B cell (primary cell): ENCODE results near the gene RBX1. TPM values are rescaled to one million over a fixed set of nuclear protein-coding genes. Genes with fewer than 3 reads are reported as not detected.

Source experiments
- ATAC-seq: fragments of 200-7000 bp; cut with Tn5 transposase; one replicate; pipeline ENCODE4 v1.10.0; 2021; ENCODE audit warnings: low read depth, mild to moderate bottlenecking, moderate number of reproducible peaks, moderate library complexity
- CTCF ChIA-PET: fragments of 350-600 bp; sonication (Branson Sonifier 250); formaldehyde crosslinking; loops from one replicate; lab custom pipeline; 2021; ENCODE audit warnings: antibody characterized with exemption, inconsistent platforms; lab: Charles Lee
- POLR2A ChIA-PET: fragments of 350-600 bp; sonication (Branson Sonifier 250); formaldehyde crosslinking; loops from one replicate; lab custom pipeline; 2021; ENCODE audit warnings: antibody characterized with exemption; lab: Charles Lee
- DNase-seq: peaks from one replicate; pipeline ENCODE4 v3.0.0; 2013
- H2AFZ ChIP-seq: 2 replicates; pipeline ENCODE4 v1.6.1; 2012; ENCODE audit warnings: mild to moderate bottlenecking, low read depth, low read length; ENCODE audit not compliant: insufficient read depth, poor library complexity, severe bottlenecking
- H3K27ac ChIP-seq, 2 donors: 1 replicate in 1 of 2; 2 replicates in 1 of 2; pipeline ENCODE4 v1.5.1; 2012 to 2013; ENCODE audit warnings: low read length in 2 of 2, mild to moderate bottlenecking in 2 of 2, moderate library complexity in 1 of 2
- H3K27me3 ChIP-seq, 4 experiments: fragments of 200-600 bp in 1 of 4; sonication (generic) in 1 of 4; replicated peaks in 1 of 4; 1 replicate in 2 of 4; 2 replicates in 2 of 4; pipeline versions ENCODE4 v1.6.1 to v1.7.0; 2013 to 2016; ENCODE audit warnings: low read length in 3 of 4, mild to moderate bottlenecking in 2 of 4, mixed read lengths in 1 of 4, moderate library complexity in 1 of 4; ENCODE audit not compliant: insufficient read depth in 4 of 4, control insufficient read depth in 3 of 4; ENCODE audit errors: control extremely low read depth in 1 of 4
- H3K36me3 ChIP-seq, 2 experiments: replicated peaks in 1 of 2; 1 replicate in 1 of 2; 2 replicates in 1 of 2; pipeline versions ENCODE4 v1.6.1 to v1.7.1; 2013; ENCODE audit warnings: low read length in 1 of 2; ENCODE audit not compliant: insufficient read depth in 2 of 2, control insufficient read depth in 1 of 2; ENCODE audit errors: control extremely low read depth in 1 of 2, extremely low read depth in 1 of 2
- H3K4me1 ChIP-seq, 2 donors: fragments of 200-600 bp in 1 of 2; sonication (generic) in 1 of 2; 1 replicate in 1 of 2; 2 replicates in 1 of 2; pipeline versions ENCODE4 v1.5.1 to v1.6.1; 2013 to 2017; ENCODE audit warnings: low read length in 2 of 2; ENCODE audit not compliant: control insufficient read depth in 2 of 2, insufficient read depth in 2 of 2
- H3K4me2 ChIP-seq: replicated peaks from 2 replicates; pipeline ENCODE3; 2012; ENCODE audit warnings: mild to moderate bottlenecking, low read depth, low read length; ENCODE audit not compliant: poor library complexity, severe bottlenecking
- H3K4me3 ChIP-seq, 5 experiments: fragments of 200-600 bp in 1 of 5; sonication (generic) in 1 of 5; 1 replicate in 3 of 5; 2 replicates in 2 of 5; pipeline versions ENCODE4 v1.5.1 to v1.7.0; 2011 to 2016; ENCODE audit warnings: low read length in 4 of 5, mild to moderate bottlenecking in 4 of 5, low read depth in 2 of 5, control low read depth in 1 of 5, moderate library complexity in 1 of 5; ENCODE audit not compliant: insufficient read depth in 1 of 5; ENCODE audit errors: control extremely low read depth in 1 of 5, extremely low read depth in 1 of 5
- H3K79me2 ChIP-seq: fragments of 200-600 bp; sonication (generic); one replicate; pipeline ENCODE4 v1.6.0; 2016; ENCODE audit warnings: low read length; ENCODE audit not compliant: control insufficient read depth, insufficient read depth
- H3K9ac ChIP-seq: fragments of 200-600 bp; sonication (generic); 2 replicates; pipeline ENCODE4 v1.6.1; 2017; ENCODE audit warnings: mild to moderate bottlenecking, low read length, moderate library complexity
- H3K9me3 ChIP-seq, 3 donors: one replicate each; pipeline versions ENCODE4 v1.6.1 to v1.7.1; 2013; ENCODE audit warnings: low read length in 2 of 3; ENCODE audit not compliant: control insufficient read depth in 2 of 3, insufficient read depth in 1 of 3; ENCODE audit errors: control extremely low read depth in 1 of 3
- H4K20me1 ChIP-seq: 2 replicates; pipeline ENCODE4 v1.6.0; 2012; ENCODE audit warnings: mild to moderate bottlenecking, low read length; ENCODE audit not compliant: insufficient read depth, control insufficient read depth, poor library complexity, severe bottlenecking
- H3K27ac Mint-ChIP-seq: one replicate; pipeline ENCODE4 v1.8.0; 2021; ENCODE audit warnings: mixed read lengths
- H3K27me3 Mint-ChIP-seq: one replicate; pipeline ENCODE4 v1.8.0; 2021; ENCODE audit warnings: mixed read lengths
- H3K4me1 Mint-ChIP-seq: one replicate; pipeline ENCODE4 v1.8.0; 2021; ENCODE audit warnings: mixed read lengths
- H3K4me3 Mint-ChIP-seq: one replicate; pipeline ENCODE4 v1.8.0; 2021; ENCODE audit warnings: mixed read lengths
- H3K9me3 Mint-ChIP-seq: one replicate; pipeline ENCODE4 v1.8.0; 2022; ENCODE audit warnings: mixed read lengths; ENCODE audit not compliant: insufficient read depth
- CTCF ChIP-seq: fragments of 200-600 bp; IDR thresholded peaks from one replicate; pipeline ENCODE4 v1.8.0; 2022; ENCODE audit warnings: antibody characterized with exemption, mild to moderate bottlenecking
- EZH2 ChIP-seq: IDR thresholded peaks from 2 replicates; pipeline ENCODE4 v1.6.1; 2012; ENCODE audit warnings: borderline replicate concordance, low read depth, mild to moderate bottlenecking, moderate library complexity, low read length; ENCODE audit not compliant: insufficient read depth, poor library complexity, severe bottlenecking
- WGBS: methylation state at CpG from one replicate; pipeline ENCODE4 v1.1.5; 2013; ENCODE audit warnings: missing lambda C conversion rate; ENCODE audit not compliant: insufficient coverage; 5-methylcytosine and 5-hydroxymethylcytosine counted together
- intact Hi-C: fragments of 100-400 bp; cut with micrococcal nuclease; formaldehyde crosslinking; loops from one replicate; pipeline ENCODE4 v1.10.0; 2022
- polyA plus RNA-seq: library from polyadenylated mRNA; depleted of rRNA; stranded (reverse); fragments of >200 nt; gene quantifications from 2 replicates; pipeline ENCODE4 v1.2.3, GENCODE V29; 2012
- total RNA-seq, 2 donors: library from RNA; stranded (reverse); fragments of 120-200 nt in 1 of 2; gene quantifications; 1 replicate in 1 of 2; 2 replicates in 1 of 2; pipeline versions ENCODE4 v1.2.3 to v1.2.4, GENCODE V29; 2013 to 2022

The RBX1 gene
- total and polyA plus RNA-seq, 2 donors (not counting 1 experiment from before 2014, with no cell fraction given) = 26.8 to 50.7 TPM

GRCh38 chr22:41021061-41021612 lies 70.0 kb downstream of the RBX1 start:
- Histone ChIP-seq H3K27me3 (no peaks in the 10 kb centered on the region), H3K4me1 (peaks cover 8 to 14% of the 10 kb centered on the region in 2 donors), H3K36me3 (no peaks in the 10 kb centered on the region), H3K4me2 (peak overlapping the region; percentile 99), H3K9me3 (no peaks in the 10 kb centered on the region), H4K20me1 (no peaks in the 10 kb centered on the region), H3K79me2 (peaks cover 4% of the 10 kb centered on the region), H3K9ac (peak overlapping the region; percentile 94), H2AFZ (peak overlapping the region; percentile 98), H3K4me3 (peak overlapping the region; percentile 52 to 96 (median 70)), H3K27ac (peak overlapping the region; percentile 83 to 86)
- TF ChIP-seq EZH2 (no peak), CTCF (no peak)
- CTCF ChIA-PET = interaction anchor here (0.6 to 4.2 kb wide), 6 partner anchors 14 to 216 kb away, joined by 3 to 24 read pairs (median 3); partner anchors contain the start of gene EP300
- ATAC-seq (no peak), DNase-seq (no peak)
- intact Hi-C loops = loop anchor here (5.0 kb wide), 2 partner anchors 164 to 646 kb away; partner anchors contain the start of genes ST13 and XPNPEP3
- Mint-ChIP-seq H3K27ac (peak overlapping the region; percentile 99), H3K27me3 (no peaks in the 10 kb centered on the region), H3K4me3 (peak overlapping the region; percentile 98), H3K9me3 (no peaks in the 10 kb centered on the region), H3K4me1 (peaks cover 12% of the 10 kb centered on the region)
- POLR2A ChIA-PET = interaction anchor here (0.5 to 3.9 kb wide), 12 partner anchors 38 to 441 kb away, joined by 3 to 60 read pairs (median 6); partner anchors contain the start of genes EP300, RBX1 and TEF
- 54% methylated on average over 19 of the region's 19 CpGs for WGBS
